Right lobe of liver (tissue), 6 donors: ENCODE results near the gene TSPO. TPM values are rescaled to one million over a fixed set of nuclear protein-coding genes. Genes with fewer than 3 reads are reported as not detected.

Experiments used
- ATAC-seq, 4 donors: fragments of 200-7000 bp; cut with Tn5 transposase; one replicate each; pipeline ENCODE4 v1.9.1; 2020; ENCODE audit warnings: mild to moderate bottlenecking in 4 of 4, moderate library complexity in 4 of 4
- DNase-seq, 3 donors: peaks; one replicate each; pipeline ENCODE4 v3.0.0-alpha.2; 2020
- H3K27ac ChIP-seq, 3 donors: fragments of 200-600 bp; one replicate each; pipeline ENCODE4 v1.8.0; 2022
- H3K27me3 ChIP-seq, 2 donors: fragments of 200-600 bp; one replicate each; pipeline ENCODE4 v1.8.0; 2022
- H3K36me3 ChIP-seq, 4 donors: fragments of 200-600 bp; sonication (generic) in 1 of 4; one replicate each; pipeline versions ENCODE4 v1.5.1 to v1.8.0; 2017 to 2022; ENCODE audit warnings: control low read depth in 1 of 4
- H3K4me1 ChIP-seq, 4 donors: fragments of 200-600 bp; sonication (generic) in 1 of 4; one replicate each; pipeline versions ENCODE4 v1.5.1 to v1.8.0; 2017 to 2022; ENCODE audit warnings: control low read depth in 1 of 4
- H3K4me3 ChIP-seq, 3 donors: fragments of 200-600 bp; one replicate each; pipeline ENCODE4 v1.8.0; 2022
- H3K9me3 ChIP-seq, 4 donors: fragments of 200-600 bp; sonication (generic) in 1 of 4; one replicate each; pipeline versions ENCODE4 v1.5.1 to v1.8.0; 2017 to 2022; ENCODE audit warnings: control low read depth in 1 of 4
- POLR2A ChIP-seq: fragments of 450-650 bp; IDR thresholded peaks from one replicate; pipeline ENCODE4 v1.6.1; 2017; ENCODE audit warnings: antibody characterized with exemption, mild to moderate bottlenecking
- WGBS: methylation state at CpG from one replicate; pipeline ENCODE4 v1.1.6; 2018; ENCODE audit warnings: low coverage, low lambda C conversion rate; ENCODE audit not compliant: insufficient coverage; ENCODE audit errors: missing lambda C conversion rate; 5-methylcytosine and 5-hydroxymethylcytosine counted together
- intact Hi-C, 2 donors: fragments of 100-400 bp; cut with DNase I; formaldehyde crosslinking; loops; one replicate each; pipeline versions ENCODE4 v1.11.2 to v1.14.1; 2022
- total RNA-seq, 6 experiments: library from RNA; depleted of rRNA in 2 of 6; stranded (reverse); fragments of >200 nt in 2 of 6; fragmentation: NEBNext Ultra II Directional in 3 of 6; extraction: Animal tissue kit (Norgen Biotek cat#: 25700) in 3 of 6; gene quantifications; one replicate each; pipeline versions ENCODE4 v1.1.0 to v1.2.4, GENCODE V29; 2016 to 2023
- TF ChIP-seq, protein P1 (sequence below), 4 donors: fragments of 200-600 bp in 3 of 4; fragments of 450-650 bp in 1 of 4; IDR thresholded peaks; one replicate each; pipeline versions ENCODE4 v1.5.1 to v1.8.0; 2016 to 2022; ENCODE audit warnings: antibody characterized with exemption in 4 of 4, mild to moderate bottlenecking in 2 of 4
- donor health status: DM: no; HTN: yes; CAD: no.
- donor health status: DM: no; HTN: no; CAD: no.
- donor health status: DM: no; HTN: no; CAD: no.
- donor health status: DM: no; HTN: yes; CAD: no.
- donor health status: DM: no; HTN: yes; CAD: no.

TSPO gene
- total RNA-seq, 6 experiments from 2014 or later: 18.1 to 198 (median 31.9) TPM

DNA sequence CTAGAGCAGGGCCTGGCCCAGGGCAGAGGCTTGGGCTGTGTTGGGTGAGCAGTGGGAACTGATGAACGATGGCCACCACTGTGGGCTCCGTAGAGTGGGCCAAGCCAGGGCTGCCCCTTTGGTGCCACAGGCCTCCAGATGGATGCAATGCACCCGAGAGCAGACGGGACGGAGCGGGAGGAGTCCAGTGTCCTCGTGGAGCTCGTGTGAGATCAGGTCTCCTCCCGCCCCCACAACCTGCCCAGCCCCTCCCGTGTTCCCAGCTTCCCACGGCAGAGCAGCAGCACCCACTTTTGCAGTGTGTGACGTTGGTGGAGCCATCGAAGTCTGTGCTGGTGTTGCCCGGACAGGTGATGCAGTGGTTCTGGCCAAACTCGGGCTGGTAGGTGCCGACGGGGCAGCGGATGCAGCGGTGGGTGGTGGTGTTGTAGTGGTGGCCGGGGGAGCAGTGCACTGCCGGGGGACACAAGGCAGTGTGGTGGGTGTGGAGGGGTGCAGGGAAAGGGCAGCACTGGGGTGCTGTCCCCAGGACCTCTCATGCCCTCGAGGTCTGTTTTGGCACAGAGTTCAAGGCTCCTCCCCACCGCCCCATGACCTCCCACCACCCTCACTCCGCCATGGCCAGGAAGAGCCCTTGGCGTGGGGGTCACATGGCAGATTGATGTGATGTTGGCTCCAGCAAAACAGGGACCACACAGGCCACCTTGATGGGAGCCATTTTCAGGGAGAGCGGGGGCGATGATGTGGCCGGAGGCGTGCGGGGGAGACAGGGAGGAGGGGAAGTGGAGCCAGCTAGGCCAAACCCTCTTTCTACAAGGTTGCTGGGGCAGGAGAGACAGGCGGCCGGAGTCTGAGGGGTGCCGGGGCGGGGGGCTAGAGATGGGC, 59.5 kb downstream of the TSPO start:
- no peak overlapping the region for H3K4me3 ChIP-seq
- H3K27me3 ChIP-seq: no peaks in the 10 kb centered on the region
- 75% methylated on average over 4 of the region's 34 CpGs for WGBS
- no peaks in the 10 kb centered on the region for H3K4me1 ChIP-seq
- ATAC-seq (no peak), DNase-seq (no peak)
- no peak overlapping the region for H3K27ac ChIP-seq
- intact Hi-C loops: no loop called here
- TF ChIP-seq, protein P1, sequence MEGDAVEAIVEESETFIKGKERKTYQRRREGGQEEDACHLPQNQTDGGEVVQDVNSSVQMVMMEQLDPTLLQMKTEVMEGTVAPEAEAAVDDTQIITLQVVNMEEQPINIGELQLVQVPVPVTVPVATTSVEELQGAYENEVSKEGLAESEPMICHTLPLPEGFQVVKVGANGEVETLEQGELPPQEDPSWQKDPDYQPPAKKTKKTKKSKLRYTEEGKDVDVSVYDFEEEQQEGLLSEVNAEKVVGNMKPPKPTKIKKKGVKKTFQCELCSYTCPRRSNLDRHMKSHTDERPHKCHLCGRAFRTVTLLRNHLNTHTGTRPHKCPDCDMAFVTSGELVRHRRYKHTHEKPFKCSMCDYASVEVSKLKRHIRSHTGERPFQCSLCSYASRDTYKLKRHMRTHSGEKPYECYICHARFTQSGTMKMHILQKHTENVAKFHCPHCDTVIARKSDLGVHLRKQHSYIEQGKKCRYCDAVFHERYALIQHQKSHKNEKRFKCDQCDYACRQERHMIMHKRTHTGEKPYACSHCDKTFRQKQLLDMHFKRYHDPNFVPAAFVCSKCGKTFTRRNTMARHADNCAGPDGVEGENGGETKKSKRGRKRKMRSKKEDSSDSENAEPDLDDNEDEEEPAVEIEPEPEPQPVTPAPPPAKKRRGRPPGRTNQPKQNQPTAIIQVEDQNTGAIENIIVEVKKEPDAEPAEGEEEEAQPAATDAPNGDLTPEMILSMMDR (IDR thresholded peaks at IDR 0.05): no peak
- no peak for TF ChIP-seq POLR2A
- no peaks in the 10 kb centered on the region for H3K36me3 ChIP-seq
- H3K9me3 ChIP-seq: no peaks in the 10 kb centered on the region

DNA sequence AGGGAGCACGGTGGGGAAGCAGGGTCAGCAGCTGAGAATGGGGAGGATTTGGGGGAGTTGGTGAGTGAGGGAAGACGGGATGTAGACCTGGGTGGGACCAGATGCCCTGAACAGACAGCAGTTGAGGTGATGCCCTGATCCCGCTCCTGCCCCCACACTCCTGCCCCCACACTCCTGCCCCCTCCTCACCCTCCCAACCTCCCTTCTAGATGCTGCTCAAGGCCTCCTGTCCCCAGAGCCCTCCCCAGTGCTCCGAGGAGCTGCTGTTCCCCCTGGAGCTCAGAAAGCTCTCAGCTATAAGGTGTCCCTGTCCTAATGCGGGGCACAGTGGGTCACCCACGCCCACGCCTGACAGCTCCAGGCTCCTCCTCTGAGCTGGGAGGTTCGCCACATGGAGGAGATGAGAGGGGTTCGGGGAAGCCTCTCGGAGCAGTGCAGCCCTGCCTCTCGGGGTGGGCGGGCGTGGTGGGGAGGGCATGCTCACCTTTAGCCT, 60.6 kb downstream of the TSPO start:
- ATAC-seq: no peak

DNA sequence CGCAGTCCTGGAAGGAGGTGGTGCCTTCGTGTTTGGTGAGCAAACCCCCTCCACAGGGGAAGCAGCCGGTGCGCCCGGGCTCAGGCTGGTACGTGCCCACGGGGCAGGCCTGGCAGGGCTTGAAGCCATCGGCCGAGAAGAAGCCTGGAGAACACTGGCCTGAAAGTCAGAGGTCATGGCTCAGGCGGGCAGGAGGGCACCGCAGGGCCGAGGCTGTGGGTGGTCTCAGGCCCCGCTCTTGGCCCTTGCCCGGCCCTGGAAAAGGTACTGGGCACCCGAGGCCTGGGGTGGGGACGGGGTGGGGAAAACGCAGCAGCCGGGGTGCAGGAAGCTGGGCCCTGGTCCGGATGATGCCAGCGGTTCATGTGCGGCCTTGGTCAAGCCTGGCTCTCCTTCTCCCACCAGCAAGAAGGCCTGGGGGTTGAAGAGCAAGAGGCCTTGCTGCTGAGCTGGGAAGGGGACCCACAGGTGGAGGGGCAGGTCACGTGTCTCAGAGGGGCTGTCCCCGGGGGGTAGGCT, 61.1 kb downstream of the TSPO start:
- WGBS: 100% methylated on average over 3 of the region's 23 CpGs
- TF ChIP-seq POLR2A: no peak
- TF ChIP-seq, protein P1 (IDR thresholded peaks at IDR 0.05): no peak
- Histone ChIP-seq H3K4me1 (no peaks in the 10 kb centered on the region), H3K36me3 (no peaks in the 10 kb centered on the region), H3K9me3 (no peaks in the 10 kb centered on the region), H3K4me3 (no peak overlapping the region), H3K27ac (no peak overlapping the region), H3K27me3 (no peaks in the 10 kb centered on the region)
- DNase-seq (no peak), ATAC-seq (no peak)
- intact Hi-C loops: no loop called here

More for the DNA sequence above, 60.6 kb downstream of the TSPO start:
- Histone ChIP-seq H3K4me3 (no peak overlapping the region), H3K4me1 (no peaks in the 10 kb centered on the region), H3K36me3 (no peaks in the 10 kb centered on the region), H3K9me3 (no peaks in the 10 kb centered on the region), H3K27me3 (no peaks in the 10 kb centered on the region), H3K27ac (no peak overlapping the region)
- intact Hi-C loops: no loop called here
- TF ChIP-seq, protein P1 (IDR thresholded peaks at IDR 0.05): no peak
- no peak for TF ChIP-seq POLR2A
- 79% methylated on average over 5 of the region's 13 CpGs for WGBS
- DNase-seq: no peak

Other genes with a start within 250 kb of the TSPO start
- 10 to 100 TPM; 21.4 to 67.0 (median 47.1) TPM for gene PACSIN2, start 136.4 kb upstream of the TSPO start, total RNA-seq
- 1 to 10 TPM in 4 of 6 experiments, under 1 TPM in 2; 0.97 to 2.0 (median 1.3) TPM for gene TTLL1, start 62.2 kb upstream of the TSPO start, total RNA-seq
- under 1 TPM in 5 of 6 experiments, not detected in 1; 0.22 to 0.42 (median 0.31) TPM for gene BIK, start 40.8 kb upstream of the TSPO start, total RNA-seq
- 10 to 100 TPM in 4 of 6 experiments, 1 to 10 TPM in 2; 8.8 to 22.3 (median 11.4) TPM for gene MCAT, start 8.2 kb upstream of the TSPO start, total RNA-seq
- 10 to 100 TPM; 18.6 to 43.5 (median 24.4) TPM for gene TTLL12, start 35.6 kb downstream of the TSPO start, total RNA-seq
- gene SCUBE1, start 191.8 kb downstream of the TSPO start, total RNA-seq: 10 to 100 TPM in 1 of 6 experiments, 1 to 10 TPM in 4, under 1 TPM in 1; 0.73 to 11.7 (median 2.7) TPM